GM08714 (cell line): Measurements from ENCODE around the gene GNPTG.

Experiments
- H3K4me3 ChIP-seq: fragments of 200-500 bp; sonication (Bioruptor generic); 2 replicates; pipeline ENCODE4 v1.5.1; 2014; ENCODE audit warnings: mild to moderate bottlenecking, low read length, inconsistent platforms
- ZNF274 ChIP-seq: IDR thresholded peaks from 2 replicates; pipeline ENCODE4 v1.6.1; 2012; ENCODE audit warnings: mild to moderate bottlenecking, low read depth, low read length

The GNPTG gene

DNA sequence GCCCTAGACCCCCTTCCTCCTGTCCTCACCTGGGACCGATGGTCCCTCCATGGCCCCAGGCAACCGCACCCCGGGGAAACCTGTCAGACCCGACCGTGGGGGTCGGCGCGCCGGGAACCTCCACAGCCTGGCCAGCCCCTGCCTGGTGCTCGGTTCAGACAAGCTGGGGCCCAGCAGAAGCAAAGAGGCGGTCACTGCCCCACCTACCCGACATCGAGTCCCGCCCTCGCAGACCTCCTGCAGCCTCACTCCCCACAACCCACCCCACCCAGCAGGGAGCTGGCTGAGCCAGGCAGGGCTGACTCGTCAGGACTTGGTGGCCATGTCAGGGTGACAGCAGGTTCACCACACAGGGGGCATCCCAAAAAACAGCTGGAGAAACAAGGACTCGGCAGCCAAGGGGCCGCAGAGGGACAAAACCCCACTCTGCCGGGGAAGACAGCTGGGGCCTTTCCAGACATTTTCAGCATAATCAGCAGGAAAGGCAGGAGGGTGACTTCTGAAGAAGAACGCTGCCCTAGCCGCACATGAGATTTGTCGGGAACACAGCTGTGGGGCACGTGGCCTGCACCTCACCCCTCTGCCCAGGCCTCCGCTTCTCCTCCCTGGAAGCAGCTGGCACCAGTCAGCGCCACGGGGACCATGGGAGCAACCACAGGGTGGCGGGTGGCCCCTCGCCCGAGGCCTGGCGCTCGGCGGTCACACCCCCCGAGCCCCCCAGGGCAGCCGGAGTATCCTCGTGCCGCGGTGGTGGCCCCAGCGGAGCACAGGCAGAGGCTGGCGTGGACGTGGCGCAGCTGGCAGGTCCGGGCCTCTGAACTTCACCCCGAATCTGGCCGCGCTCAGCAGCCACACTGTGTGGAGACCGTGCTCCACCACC, 22.9 kb downstream of the GNPTG start:
- no peak for TF ChIP-seq ZNF274
- H3K4me3 ChIP-seq = no peak overlapping the region

DNA sequence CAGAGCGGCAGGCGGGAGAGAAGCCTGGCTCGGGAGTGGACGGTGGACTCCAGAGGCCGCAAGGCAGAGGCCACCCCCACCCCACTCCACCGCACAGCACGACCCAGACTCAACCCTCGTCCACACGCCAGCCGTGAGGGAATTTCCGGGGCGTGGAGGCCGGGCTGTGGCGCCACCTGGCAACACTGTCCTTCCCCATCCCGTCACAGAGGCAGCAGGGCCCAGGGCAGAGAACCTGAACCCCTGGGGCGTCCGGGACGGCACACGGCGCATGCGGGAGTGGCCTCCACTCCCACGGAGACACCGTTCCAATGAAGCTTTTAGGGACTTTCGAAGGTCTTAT, 23.5 kb downstream of the GNPTG start:
- no peak for TF ChIP-seq ZNF274
- H3K4me3 ChIP-seq = no peak overlapping the region

DNA sequence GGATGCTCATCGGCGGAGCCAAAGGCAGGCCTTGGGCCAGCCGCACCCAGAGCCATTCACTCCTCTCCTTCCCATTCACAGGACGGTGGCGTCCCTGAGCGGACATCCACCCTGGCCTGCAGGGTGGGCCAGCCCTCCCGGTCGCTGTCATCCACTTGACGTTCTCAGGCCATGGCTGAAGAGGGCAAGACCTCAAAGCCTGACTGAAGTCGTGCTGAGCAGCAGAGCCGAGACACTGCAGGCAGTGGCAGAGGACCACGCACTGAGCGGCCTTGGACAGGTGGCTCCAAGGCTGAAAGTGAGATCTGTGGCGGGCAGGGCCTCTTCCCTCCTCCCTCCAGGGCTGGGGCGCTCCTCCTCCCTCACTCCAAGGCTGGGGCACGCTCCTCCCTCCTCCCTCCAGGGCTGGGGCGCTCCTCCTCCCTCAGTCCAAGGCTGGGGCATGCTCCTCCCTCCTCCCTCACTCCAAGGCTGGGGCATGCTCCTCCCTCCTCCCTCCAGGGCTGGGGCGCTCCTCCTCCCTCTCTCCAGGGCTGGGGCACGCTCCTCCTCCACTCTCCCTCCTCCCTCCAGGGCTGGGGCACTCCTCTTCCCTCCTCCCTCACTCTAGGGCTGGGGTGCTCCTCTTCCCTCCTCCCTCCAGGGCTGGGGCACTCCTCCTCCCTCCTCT, 24.1 kb downstream of the GNPTG start:
- TF ChIP-seq ZNF274 = no peak
- no peak overlapping the region for H3K4me3 ChIP-seq

DNA sequence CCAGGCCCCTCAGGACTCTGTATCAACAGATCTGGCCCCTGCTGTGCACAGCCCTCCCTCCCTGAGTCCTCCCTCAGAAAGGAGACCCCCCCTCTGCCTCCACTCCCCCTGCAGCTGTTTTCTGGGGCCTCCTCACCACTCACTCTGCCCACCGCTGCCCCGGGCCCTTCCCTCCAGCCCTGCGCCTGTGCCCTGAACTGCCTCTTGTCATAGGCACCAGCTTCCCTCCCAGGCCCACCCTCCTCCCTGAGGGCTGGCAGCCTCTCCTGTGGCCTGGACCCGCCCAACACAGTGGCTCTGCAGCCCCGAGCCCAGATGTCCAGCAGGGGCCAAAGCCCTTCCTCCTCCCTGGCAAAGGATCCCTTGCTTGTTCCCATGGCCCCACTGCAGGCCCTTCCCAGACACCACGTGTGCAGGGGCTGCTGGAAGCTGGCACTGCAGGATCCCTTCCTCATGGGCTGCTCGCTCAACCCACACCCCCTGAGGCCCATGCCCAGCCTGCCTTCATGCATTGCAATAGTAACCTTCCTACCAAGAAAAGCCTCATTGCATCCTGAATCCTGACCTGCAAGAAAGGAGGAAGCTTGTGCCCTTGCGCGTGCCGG, 25.8 kb downstream of the GNPTG start:
- TF ChIP-seq ZNF274 = no peak
- no peak overlapping the region for H3K4me3 ChIP-seq

DNA sequence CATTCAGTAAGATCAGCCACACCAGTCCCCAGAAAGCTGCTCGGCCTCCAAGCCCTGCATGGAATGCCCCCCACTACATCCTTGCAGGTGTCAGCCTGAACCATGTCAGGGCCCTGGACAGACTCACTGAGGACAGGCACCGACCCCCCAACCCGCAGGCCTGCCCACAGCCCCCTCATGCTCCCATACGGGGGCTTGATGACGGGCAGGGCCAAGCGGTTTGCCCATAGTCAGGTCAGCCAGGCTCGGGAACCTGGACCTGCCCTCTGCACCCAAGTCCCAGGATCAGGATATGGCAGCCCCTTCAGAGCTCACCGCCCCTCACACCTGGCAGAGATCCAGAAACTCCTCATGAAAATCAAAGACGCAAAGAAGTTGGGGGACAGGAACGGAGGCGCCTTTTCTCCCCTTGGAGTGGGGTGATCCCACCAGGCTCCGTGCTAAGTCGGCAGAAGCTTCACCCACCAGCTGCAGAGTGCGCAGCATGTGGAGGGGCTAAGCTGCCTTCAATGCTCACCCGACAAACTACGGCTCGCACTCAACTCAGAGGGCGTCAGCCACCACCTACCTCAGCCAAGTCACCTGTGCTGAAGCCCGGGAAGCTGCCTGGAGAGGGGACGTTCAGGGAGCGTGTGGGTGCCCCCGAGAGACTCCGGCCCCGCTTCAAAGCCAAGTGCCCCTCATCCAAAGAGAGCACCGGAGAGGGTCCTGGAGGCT, 26.5 kb downstream of the GNPTG start:
- no peak for TF ChIP-seq ZNF274
- H3K4me3 ChIP-seq = peak overlapping the region; percentile 60; the same call in 1 of the 2 replicates

DNA sequence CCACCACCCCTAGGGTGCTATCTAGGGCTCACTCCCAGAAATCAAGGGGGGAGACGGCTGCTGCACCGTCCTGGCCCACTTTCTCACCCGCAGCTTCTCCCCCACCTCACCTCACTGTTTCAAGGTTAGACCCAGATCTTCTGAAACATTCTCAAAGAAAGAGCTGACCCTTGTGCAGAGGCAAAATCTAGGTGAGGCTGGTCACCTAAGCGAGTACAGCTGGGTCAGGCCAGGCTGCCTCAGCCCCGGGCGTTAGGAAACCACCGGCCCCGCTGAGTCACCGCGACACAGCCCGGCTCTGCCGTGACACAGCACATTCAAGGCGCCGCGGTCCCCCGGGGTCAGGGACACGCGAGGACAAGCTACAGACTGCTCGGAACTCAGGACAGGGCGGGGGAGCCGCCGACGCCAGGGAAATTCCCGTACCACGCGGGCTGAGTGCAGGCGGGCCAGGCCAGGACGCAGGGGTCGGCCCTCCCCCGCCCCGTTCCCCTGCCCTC, 27.1 kb downstream of the GNPTG start:
- TF ChIP-seq ZNF274 = no peak
- peak overlapping the region; percentile 60; the same call in 1 of the 2 replicates for H3K4me3 ChIP-seq

DNA sequence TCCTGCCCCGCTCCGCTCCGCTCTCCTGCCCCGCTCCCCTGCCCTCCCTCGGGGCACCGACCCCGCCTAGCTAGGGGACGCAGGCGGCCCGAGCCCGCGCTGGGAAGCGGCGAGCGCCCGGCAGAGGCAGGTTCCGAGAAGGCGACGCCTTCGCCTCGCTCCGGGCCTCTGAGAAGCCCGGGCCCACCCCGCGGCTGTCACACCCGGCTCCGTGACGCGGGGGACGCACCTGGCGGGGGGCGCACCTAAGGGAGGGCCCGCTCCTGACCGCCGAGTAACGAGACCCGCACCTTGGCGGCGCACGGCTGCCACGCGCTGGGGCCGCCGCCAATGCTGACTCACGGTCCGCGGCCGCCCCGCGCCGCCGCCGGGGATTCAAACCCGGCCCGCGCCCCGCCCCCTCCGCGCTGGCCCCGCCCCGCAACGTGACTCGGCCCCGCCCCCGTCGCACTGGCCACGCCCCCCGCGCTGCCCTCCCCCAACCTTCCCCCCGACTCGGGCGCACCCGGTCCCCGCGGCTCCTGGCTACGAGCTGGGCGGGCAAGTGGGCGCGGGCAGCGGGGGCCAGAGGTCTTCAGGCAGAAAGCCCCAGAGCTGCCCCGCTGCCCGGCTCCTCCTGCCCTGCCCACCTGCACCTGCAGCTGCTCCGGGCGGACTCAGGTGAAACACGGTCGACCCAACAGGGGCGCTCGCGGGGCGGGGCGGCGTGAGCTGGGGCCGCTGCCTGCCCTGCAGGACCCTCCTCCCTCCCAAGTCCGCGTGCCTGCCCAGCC, 27.8 kb downstream of the GNPTG start:
- TF ChIP-seq ZNF274 = no peak
- peak overlapping the region; percentile 60; the same call in 1 of the 2 replicates for H3K4me3 ChIP-seq

DNA sequence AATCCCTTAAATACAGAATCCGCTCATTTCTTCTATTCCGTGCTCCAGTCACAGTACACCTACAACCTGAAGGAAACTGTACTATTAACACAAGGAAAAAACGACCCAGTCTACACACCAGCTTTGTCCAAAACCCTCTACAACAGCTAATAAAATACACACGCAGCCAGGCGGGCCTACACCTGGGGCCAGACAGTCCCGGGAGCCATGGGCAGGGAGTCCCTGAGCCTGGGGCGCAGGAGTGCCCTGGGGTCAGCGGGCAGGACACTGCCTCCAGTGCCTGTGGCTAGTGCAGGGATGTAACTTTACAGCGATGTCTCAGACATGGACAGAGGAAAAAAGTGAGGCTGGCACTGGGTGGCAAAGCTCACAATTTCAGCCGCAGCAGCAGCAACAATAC, 28.5 kb downstream of the GNPTG start:
- no peak for TF ChIP-seq ZNF274
- no peak overlapping the region; the same call in 1 of the 2 replicates for H3K4me3 ChIP-seq

DNA sequence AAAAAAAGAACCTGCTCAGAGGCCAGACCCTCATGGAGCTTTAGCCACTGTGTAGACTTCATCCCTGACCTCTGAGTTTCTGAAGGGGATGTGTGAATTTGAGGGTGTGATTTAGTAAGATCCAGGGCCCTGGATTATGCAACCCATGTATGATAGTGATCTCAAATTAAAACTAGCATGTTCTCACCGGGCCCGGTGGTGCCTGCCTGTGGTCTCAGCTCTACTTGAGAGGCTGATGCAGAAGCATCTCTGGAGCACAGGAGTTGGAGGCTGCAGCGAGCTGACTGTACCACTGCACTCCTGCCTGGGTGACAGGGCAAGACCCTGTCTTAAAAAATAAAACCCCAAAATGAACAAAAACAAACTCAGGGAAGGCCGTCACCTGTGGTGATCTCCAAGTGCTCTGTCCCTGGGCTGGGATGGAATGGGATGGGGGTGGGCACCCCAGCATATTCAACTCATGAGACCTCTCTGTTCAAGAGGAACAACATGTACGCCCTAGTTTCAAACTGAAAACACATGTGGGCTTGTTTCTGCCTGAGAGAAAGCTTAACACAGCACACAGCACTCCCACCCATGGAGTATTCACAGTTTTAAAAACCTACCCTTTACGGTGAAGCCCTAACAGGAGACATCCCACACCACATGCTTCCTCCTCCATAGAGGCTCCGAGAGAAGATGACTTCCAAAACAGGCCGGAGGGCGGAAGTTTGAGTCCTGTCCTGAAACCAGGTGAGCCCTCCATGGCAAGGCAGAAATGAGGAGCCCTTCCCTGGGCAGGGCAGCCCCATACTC, 30.1 kb downstream of the GNPTG start:
- no peak overlapping the region for H3K4me3 ChIP-seq
- TF ChIP-seq ZNF274 = no peak

DNA sequence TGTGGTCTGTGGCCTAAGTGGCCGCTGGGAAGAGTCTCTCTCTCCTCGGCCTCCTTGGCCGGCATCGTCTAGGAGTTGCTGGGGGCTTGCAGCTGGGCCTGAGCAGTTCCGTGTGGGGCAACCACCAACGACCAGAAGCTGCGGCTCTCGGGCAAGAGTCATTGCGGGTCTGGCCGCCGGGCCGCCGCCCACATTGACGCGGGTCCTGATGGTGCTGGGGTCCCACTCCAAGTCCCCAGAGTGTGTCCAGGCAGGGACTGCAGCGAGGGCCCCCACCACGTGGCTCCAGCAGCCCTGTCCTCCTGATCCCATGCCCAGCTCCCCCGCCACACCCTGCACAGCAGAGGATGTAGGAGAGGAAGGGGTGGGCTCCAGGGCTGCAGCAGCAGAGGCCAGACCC, 31.8 kb downstream of the GNPTG start:
- no peak for TF ChIP-seq ZNF274

DNA sequence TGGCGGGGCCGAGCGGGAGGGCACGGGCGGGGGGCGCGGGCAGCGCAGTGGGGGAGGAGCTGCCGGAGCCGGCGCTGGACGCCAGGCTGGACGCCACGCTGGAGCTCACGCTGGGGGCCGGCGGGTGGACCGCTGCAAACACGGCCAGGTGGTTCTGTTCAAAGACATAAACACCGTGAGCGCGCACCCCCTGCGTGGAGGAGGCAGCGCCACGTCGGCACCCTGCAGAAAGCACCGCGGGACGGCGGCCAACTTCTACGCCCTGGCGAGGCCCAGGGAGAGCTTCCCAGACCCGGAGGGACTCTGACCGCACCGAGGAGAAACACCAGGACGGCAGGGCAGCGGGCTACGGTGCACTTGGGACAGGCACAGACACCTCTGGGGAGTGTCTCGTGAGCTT, 33.5 kb downstream of the GNPTG start:
- no peak for TF ChIP-seq ZNF274

More for the DNA sequence above, 31.8 kb downstream of the GNPTG start:
- no peak overlapping the region for H3K4me3 ChIP-seq

DNA sequence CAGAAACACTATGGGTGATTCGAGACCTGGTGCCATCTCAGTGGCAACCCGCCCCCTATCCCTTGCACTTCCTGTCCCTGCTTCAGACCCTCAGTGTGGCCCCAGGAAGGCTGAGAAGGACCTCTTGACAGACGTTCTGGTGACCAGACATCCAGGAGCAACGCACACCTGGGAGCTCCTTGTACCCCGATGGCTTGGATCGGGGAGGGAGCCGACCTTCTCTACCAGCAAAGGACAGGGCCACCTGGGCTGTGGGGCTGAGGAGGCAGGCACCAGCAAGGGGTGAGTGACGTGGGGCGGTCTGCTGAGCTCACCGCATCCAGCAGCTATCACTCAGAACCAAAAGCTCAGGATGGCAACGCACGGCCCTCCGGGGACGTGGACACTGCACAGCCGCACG, 35.6 kb downstream of the GNPTG start:
- TF ChIP-seq ZNF274 = no peak
- H3K4me3 ChIP-seq = no peak overlapping the region

More for the DNA sequence above, 33.5 kb downstream of the GNPTG start:
- H3K4me3 ChIP-seq = no peak overlapping the region

DNA sequence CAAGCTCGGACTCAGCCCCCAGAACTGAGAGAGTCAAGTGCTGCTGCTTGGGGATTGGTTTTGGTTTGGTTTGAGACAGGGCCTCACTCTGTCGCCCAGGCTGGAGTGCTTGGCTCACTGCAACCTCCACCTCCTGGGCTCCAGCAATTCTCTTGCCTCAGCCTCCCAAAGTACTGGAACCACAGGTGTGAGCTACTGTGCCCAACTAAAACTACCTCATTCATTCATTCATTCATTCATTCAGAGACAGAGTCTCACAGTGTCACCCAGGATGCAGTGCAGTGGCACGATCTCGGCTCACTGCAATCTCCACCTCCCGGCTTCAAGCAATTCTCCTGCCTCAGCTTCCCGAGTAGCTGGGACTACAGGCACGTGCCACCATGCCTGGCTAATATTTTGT, 38.0 kb downstream of the GNPTG start:
- no peak for TF ChIP-seq ZNF274
- no peak overlapping the region for H3K4me3 ChIP-seq
